HEK293 (cell line): Measurements from ENCODE around the gene KLF12.

ENCODE experiments used
- CTCF ChIA-PET: fragments of 350-600 bp; formaldehyde crosslinking; extraction: SDS; loops from one replicate; lab custom pipeline; 2021; ENCODE audit warnings: antibody characterized with exemption; lab: Yijun Ruan, JAX
- POLR2A ChIA-PET: fragments of 300-600 bp; formaldehyde crosslinking; extraction: SDS; loops from one replicate; lab custom pipeline; 2020; ENCODE audit warnings: antibody characterized with exemption, inconsistent platforms; lab: Yijun Ruan, JAX
- H3K27ac ChIP-seq: fragments of 200-500 bp; sonication (Bioruptor generic); 2 replicates; pipeline ENCODE4 v1.5.1; 2014; ENCODE audit warnings: low read depth, low read length, control low read depth, inconsistent platforms; ENCODE audit errors: extremely low read depth
- H3K36me3 ChIP-seq, 2 experiments: fragments of 200-500 bp in 1 of 2; sonication (Bioruptor generic) in 1 of 2; 1 replicate in 1 of 2; 2 replicates in 1 of 2; pipeline ENCODE4 v1.5.1; 2014 to 2017; ENCODE audit warnings: inconsistent platforms in 2 of 2, low read length in 2 of 2; ENCODE audit not compliant: control insufficient read depth in 2 of 2, insufficient read depth in 1 of 2
- H3K4me1 ChIP-seq: fragments of 200-500 bp; sonication (Bioruptor generic); 2 replicates; pipeline ENCODE4 v1.5.1; 2014; ENCODE audit warnings: mild to moderate bottlenecking, low read length, inconsistent platforms; ENCODE audit not compliant: control insufficient read depth, insufficient read depth
- H3K4me3 ChIP-seq: 2 replicates; pipeline ENCODE4 v1.5.1; 2011; ENCODE audit warnings: low read depth, mild to moderate bottlenecking, control low read depth, low read length, moderate library complexity
- H3K9me3 ChIP-seq: fragments of 200-500 bp; sonication (Bioruptor generic); 2 replicates; pipeline ENCODE4 v1.5.1; 2014; ENCODE audit warnings: low read depth, low read length, inconsistent platforms; ENCODE audit not compliant: control insufficient read depth, insufficient read depth
- GLIS1 ChIP-seq: fragments of 450-650 bp; formaldehyde crosslinking; IDR thresholded peaks from 2 replicates; pipeline ENCODE4 v1.5.1; 2016; ENCODE audit warnings: missing biosample characterization, missing genetic modification characterization
- HOXD13 ChIP-seq: sonication (generic); formaldehyde crosslinking; IDR thresholded peaks from 2 replicates; pipeline ENCODE4 v1.8.0; 2022; ENCODE audit warnings: missing genetic modification reagents, borderline replicate concordance
- KLF16 ChIP-seq: fragments of 450-650 bp; formaldehyde crosslinking; IDR thresholded peaks from 2 replicates; pipeline ENCODE4 v1.5.1; 2017; ENCODE audit warnings: missing biosample characterization, missing genetic modification characterization
- RBAK ChIP-seq: fragments of 450-650 bp; formaldehyde crosslinking; IDR thresholded peaks from 2 replicates; pipeline ENCODE4 v1.5.1; 2016; ENCODE audit warnings: missing biosample characterization, missing genetic modification characterization
- SP2 ChIP-seq: fragments of 450-650 bp; formaldehyde crosslinking; IDR thresholded peaks from 2 replicates; pipeline ENCODE4 v1.5.1; 2016; ENCODE audit warnings: missing biosample characterization, missing genetic modification characterization
- TCF7L2 ChIP-seq: IDR thresholded peaks from 2 replicates; pipeline ENCODE4 v1.6.1; 2011; ENCODE audit warnings: low read depth, mild to moderate bottlenecking, inconsistent platforms, low read length, moderate library complexity, borderline replicate concordance
- TRIM28 ChIP-seq: IDR thresholded peaks from 2 replicates; pipeline ENCODE4 v1.6.1; 2011; ENCODE audit warnings: low read length, control low read depth, borderline replicate concordance
- ZBTB11 ChIP-seq: fragments of 450-650 bp; formaldehyde crosslinking; conservative IDR thresholded peaks from 2 replicates; pipeline ENCODE4 v1.5.1; 2016; ENCODE audit warnings: low read depth, missing biosample characterization, missing genetic modification characterization
- ZFP69B ChIP-seq: fragments of 450-650 bp; formaldehyde crosslinking; IDR thresholded peaks from 2 replicates; pipeline ENCODE4 v1.5.1; 2016; ENCODE audit warnings: missing biosample characterization, missing genetic modification characterization
- ZNF121 ChIP-seq: fragments of 450-650 bp; formaldehyde crosslinking; IDR thresholded peaks from 2 replicates; pipeline ENCODE4 v1.5.1; 2016; ENCODE audit warnings: missing biosample characterization, missing genetic modification characterization
- ZNF155 ChIP-seq: fragments of 450-650 bp; formaldehyde crosslinking; IDR thresholded peaks from 2 replicates; pipeline ENCODE4 v1.5.1; 2016; ENCODE audit warnings: missing biosample characterization, missing genetic modification characterization
- ZNF169 ChIP-seq: fragments of 450-650 bp; formaldehyde crosslinking; IDR thresholded peaks from 2 replicates; pipeline ENCODE4 v1.5.1; 2016; ENCODE audit warnings: missing biosample characterization, missing genetic modification characterization
- ZNF24 ChIP-seq: fragments of 450-650 bp; formaldehyde crosslinking; IDR thresholded peaks from 2 replicates; pipeline ENCODE4 v1.5.1; 2016; ENCODE audit warnings: missing biosample characterization, missing genetic modification characterization
- ZNF311 ChIP-seq: fragments of 450-650 bp; formaldehyde crosslinking; IDR thresholded peaks from 2 replicates; pipeline ENCODE4 v1.5.1; 2017; ENCODE audit warnings: missing biosample characterization, missing genetic modification characterization, borderline replicate concordance
- ZNF350 ChIP-seq: fragments of 450-650 bp; formaldehyde crosslinking; IDR thresholded peaks from 2 replicates; pipeline ENCODE4 v1.5.0; 2017; ENCODE audit warnings: missing biosample characterization, mild to moderate bottlenecking, missing genetic modification characterization
- ZNF514 ChIP-seq: fragments of 450-650 bp; formaldehyde crosslinking; IDR thresholded peaks from 2 replicates; pipeline ENCODE4 v1.5.1; 2016; ENCODE audit warnings: missing biosample characterization, missing genetic modification characterization
- ZNF530 ChIP-seq: fragments of 450-650 bp; formaldehyde crosslinking; IDR thresholded peaks from 2 replicates; pipeline ENCODE4 v1.5.1; 2016; ENCODE audit warnings: low read depth, missing biosample characterization, missing genetic modification characterization
- ZNF624 ChIP-seq: fragments of 450-650 bp; formaldehyde crosslinking; IDR thresholded peaks from 2 replicates; pipeline ENCODE4 v1.5.1; 2017; ENCODE audit warnings: missing biosample characterization, missing genetic modification characterization
- TF ChIP-seq, protein P1 (sequence below): fragments of 450-650 bp; formaldehyde crosslinking; IDR thresholded peaks from 2 replicates; pipeline ENCODE4 v1.5.1; 2017; ENCODE audit warnings: missing biosample characterization, missing genetic modification characterization
- TF ChIP-seq, protein P2 (sequence below): fragments of 450-650 bp; formaldehyde crosslinking; IDR thresholded peaks from 2 replicates; pipeline ENCODE4 v1.5.1; 2017; ENCODE audit warnings: missing biosample characterization, missing genetic modification characterization
- TF ChIP-seq, protein P3 (sequence below): fragments of 450-650 bp; formaldehyde crosslinking; IDR thresholded peaks from 2 replicates; pipeline ENCODE4 v1.5.1; 2016; ENCODE audit warnings: missing biosample characterization, missing genetic modification characterization
- TF ChIP-seq, protein P4 (sequence below): fragments of 450-650 bp; formaldehyde crosslinking; IDR thresholded peaks from 2 replicates; pipeline ENCODE4 v1.5.1; 2016; ENCODE audit warnings: missing biosample characterization, missing genetic modification characterization

Gene KLF12

DNA sequence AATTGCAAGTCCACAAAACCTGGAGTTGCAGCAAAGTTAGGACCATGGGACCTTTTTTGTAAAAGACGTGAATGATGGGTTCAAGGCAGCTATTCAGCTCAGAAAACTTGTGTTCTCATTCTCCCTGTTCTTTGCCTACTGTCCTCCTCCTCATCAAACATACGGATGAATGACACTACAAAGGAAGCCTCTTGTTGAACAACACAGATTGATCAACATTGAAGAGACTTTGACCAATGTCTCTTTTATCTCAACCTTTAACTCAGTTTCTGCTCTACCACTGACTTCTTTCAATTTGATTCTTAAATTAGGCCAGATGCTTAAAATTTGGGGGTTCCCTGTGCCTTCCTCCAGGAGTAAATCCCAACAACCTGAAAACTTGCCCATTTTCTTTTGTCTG is 27.9 kb upstream of the KLF12 start:
- no peak overlapping the region for H3K27ac ChIP-seq
- no peaks in the 10 kb centered on the region for H3K4me1 ChIP-seq
- no peak overlapping the region for H3K4me3 ChIP-seq
- H3K9me3 ChIP-seq = no peaks in the 10 kb centered on the region
- H3K36me3 ChIP-seq = no peaks in the 10 kb centered on the region
- TF ChIP-seq ZNF155 (tag by site-specific recombination) (no peak), TCF7L2 (no peak), RBAK (tag by site-specific recombination) (no peak), ZNF169 (tag by site-specific recombination) (no peak), ZNF350 (tag by site-specific recombination) (no peak), ZNF311 (no peak), TRIM28 (no peak), ZNF624 (no peak), ZNF121 (no peak), ZFP69B (tag by site-specific recombination) (no peak), KLF16 (tag by site-specific recombination) (no peak), ZNF24 (tag by site-specific recombination) (no peak), HOXD13 (CRISPR knock-in tag) (no peak), ZNF514 (tag by site-specific recombination) (no peak), ZNF530 (no peak), ZBTB11 (no peak)
- TF ChIP-seq, protein P1, sequence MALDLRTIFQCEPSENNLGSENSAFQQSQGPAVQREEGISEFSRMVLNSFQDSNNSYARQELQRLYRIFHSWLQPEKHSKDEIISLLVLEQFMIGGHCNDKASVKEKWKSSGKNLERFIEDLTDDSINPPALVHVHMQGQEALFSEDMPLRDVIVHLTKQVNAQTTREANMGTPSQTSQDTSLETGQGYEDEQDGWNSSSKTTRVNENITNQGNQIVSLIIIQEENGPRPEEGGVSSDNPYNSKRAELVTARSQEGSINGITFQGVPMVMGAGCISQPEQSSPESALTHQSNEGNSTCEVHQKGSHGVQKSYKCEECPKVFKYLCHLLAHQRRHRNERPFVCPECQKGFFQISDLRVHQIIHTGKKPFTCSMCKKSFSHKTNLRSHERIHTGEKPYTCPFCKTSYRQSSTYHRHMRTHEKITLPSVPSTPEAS (tag by site-specific recombination) = no peak
- TF ChIP-seq, protein P2, sequence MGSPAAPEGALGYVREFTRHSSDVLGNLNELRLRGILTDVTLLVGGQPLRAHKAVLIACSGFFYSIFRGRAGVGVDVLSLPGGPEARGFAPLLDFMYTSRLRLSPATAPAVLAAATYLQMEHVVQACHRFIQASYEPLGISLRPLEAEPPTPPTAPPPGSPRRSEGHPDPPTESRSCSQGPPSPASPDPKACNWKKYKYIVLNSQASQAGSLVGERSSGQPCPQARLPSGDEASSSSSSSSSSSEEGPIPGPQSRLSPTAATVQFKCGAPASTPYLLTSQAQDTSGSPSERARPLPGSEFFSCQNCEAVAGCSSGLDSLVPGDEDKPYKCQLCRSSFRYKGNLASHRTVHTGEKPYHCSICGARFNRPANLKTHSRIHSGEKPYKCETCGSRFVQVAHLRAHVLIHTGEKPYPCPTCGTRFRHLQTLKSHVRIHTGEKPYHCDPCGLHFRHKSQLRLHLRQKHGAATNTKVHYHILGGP (tag by site-specific recombination) = no peak
- CTCF ChIA-PET = interaction anchor here (0.5 kb wide), 1 partner anchor 1291 kb away, joined by 3 read pairs; no protein-coding TSS in a partner anchor
- POLR2A ChIA-PET = no interaction called here

DNA sequence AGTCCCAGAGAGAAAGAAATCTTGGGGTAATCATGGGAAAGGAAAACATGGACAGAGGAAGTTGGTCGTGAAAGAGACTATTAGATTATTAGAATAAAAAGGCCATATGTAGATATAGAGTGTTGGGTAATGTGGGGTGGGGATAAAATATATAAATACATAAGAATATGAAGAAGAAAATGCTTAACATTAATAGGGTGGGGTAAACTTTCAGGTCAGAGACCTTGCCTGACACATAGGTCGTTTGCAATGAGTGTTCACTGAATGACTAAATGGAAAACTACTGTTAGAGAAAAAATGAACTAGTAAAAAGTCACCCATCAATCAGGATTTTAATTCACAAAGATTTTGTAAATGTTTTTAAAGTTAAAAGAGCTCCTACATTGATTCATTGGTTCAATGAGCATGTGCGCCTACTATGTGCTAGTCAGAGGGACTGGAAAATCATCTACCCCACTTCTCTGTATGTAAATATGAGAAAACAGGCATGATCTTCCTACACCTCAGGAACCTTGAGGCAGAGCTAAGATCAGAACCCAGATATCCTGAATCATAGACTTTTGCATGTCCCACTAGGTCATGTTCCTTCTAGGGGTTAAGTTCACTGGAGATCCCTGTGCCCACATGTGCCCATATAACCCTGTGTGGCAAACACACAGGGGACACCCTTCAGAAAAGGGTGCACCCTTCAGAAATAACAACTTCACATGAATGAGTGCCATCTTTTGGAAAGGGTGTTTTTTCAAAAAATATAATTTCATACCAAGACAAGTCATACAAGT is 24.6 kb upstream of the KLF12 start:
- POLR2A ChIA-PET = no interaction called here
- H3K27ac ChIP-seq = no peak overlapping the region
- no peaks in the 10 kb centered on the region for H3K36me3 ChIP-seq
- H3K4me3 ChIP-seq = no peak overlapping the region
- TF ChIP-seq SP2 (tag by site-specific recombination) (no peak), GLIS1 (tag by site-specific recombination) (no peak)
- TF ChIP-seq, protein P3, sequence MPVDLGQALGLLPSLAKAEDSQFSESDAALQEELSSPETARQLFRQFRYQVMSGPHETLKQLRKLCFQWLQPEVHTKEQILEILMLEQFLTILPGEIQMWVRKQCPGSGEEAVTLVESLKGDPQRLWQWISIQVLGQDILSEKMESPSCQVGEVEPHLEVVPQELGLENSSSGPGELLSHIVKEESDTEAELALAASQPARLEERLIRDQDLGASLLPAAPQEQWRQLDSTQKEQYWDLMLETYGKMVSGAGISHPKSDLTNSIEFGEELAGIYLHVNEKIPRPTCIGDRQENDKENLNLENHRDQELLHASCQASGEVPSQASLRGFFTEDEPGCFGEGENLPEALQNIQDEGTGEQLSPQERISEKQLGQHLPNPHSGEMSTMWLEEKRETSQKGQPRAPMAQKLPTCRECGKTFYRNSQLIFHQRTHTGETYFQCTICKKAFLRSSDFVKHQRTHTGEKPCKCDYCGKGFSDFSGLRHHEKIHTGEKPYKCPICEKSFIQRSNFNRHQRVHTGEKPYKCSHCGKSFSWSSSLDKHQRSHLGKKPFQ (tag by site-specific recombination) = no peak
- TF ChIP-seq, protein P4, sequence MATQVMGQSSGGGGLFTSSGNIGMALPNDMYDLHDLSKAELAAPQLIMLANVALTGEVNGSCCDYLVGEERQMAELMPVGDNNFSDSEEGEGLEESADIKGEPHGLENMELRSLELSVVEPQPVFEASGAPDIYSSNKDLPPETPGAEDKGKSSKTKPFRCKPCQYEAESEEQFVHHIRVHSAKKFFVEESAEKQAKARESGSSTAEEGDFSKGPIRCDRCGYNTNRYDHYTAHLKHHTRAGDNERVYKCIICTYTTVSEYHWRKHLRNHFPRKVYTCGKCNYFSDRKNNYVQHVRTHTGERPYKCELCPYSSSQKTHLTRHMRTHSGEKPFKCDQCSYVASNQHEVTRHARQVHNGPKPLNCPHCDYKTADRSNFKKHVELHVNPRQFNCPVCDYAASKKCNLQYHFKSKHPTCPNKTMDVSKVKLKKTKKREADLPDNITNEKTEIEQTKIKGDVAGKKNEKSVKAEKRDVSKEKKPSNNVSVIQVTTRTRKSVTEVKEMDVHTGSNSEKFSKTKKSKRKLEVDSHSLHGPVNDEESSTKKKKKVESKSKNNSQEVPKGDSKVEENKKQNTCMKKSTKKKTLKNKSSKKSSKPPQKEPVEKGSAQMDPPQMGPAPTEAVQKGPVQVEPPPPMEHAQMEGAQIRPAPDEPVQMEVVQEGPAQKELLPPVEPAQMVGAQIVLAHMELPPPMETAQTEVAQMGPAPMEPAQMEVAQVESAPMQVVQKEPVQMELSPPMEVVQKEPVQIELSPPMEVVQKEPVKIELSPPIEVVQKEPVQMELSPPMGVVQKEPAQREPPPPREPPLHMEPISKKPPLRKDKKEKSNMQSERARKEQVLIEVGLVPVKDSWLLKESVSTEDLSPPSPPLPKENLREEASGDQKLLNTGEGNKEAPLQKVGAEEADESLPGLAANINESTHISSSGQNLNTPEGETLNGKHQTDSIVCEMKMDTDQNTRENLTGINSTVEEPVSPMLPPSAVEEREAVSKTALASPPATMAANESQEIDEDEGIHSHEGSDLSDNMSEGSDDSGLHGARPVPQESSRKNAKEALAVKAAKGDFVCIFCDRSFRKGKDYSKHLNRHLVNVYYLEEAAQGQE (tag by site-specific recombination) = no peak
- CTCF ChIA-PET = no interaction called here
- H3K9me3 ChIP-seq = no peaks in the 10 kb centered on the region
- no peaks in the 10 kb centered on the region for H3K4me1 ChIP-seq
